UCSD-AML1 (cell line): ENCODE results near the gene DOCK3.
"Not testable (repeated sequence)": the region's sequence is repeated elsewhere in the genome, so short reads cannot be mapped to it uniquely, and the experiment has no call there.

Experiments
- DNase-seq: peaks from one replicate; lab custom pipeline; 2025; ENCODE audit not compliant: unreplicated experiment; lab: John Stamatoyannopoulos, UW

Gene DOCK3

GRCh38 chr3:50790894-50791293 lies 116.2 kb downstream of the DOCK3 start:
- not testable (repeated sequence) for DNase-seq

- DNase-seq, result no peak
These were observed 117.8 kb downstream of the DOCK3 start for GRCh38 chr3:50792568-50792967.

- not testable (repeated sequence) for DNase-seq
These were observed 129.1 kb downstream of the DOCK3 start for GRCh38 chr3:50803805-50804204.

GRCh38 chr3:50804376-50804775 lies 129.6 kb downstream of the DOCK3 start:
- DNase-seq, result not testable (repeated sequence)

GRCh38 chr3:50805321-50805720 lies 130.6 kb downstream of the DOCK3 start:
- DNase-seq, result no peak

GRCh38 chr3:50806031-50806430 lies 131.3 kb downstream of the DOCK3 start:
- DNase-seq, result no peak

- DNase-seq, result no peak
These were observed 132.1 kb downstream of the DOCK3 start for GRCh38 chr3:50806806-50807205.

- no peak for DNase-seq
These were observed 132.5 kb downstream of the DOCK3 start for GRCh38 chr3:50807266-50807665.

- DNase-seq, result no peak
These were observed 137.2 kb downstream of the DOCK3 start for GRCh38 chr3:50811893-50812292.

GRCh38 chr3:50815844-50816243 lies 141.1 kb downstream of the DOCK3 start:
- DNase-seq, result no peak

GRCh38 chr3:50816894-50817293 lies 142.2 kb downstream of the DOCK3 start:
- DNase-seq, result no peak

- no peak for DNase-seq
These were observed 143.2 kb downstream of the DOCK3 start for GRCh38 chr3:50817756-50818529.

- DNase-seq, result no peak
These were observed 145.2 kb downstream of the DOCK3 start for GRCh38 chr3:50819882-50820281.

GRCh38 chr3:50825841-50826240 lies 151.1 kb downstream of the DOCK3 start:
- DNase-seq, result no peak

- DNase-seq, result no peak
These were observed 155.7 kb downstream of the DOCK3 start for GRCh38 chr3:50830451-50830850.

- DNase-seq, result not testable (repeated sequence)
These were observed 156.3 kb downstream of the DOCK3 start for GRCh38 chr3:50831009-50831408.

- DNase-seq, result no peak
These were observed 166.3 kb downstream of the DOCK3 start for GRCh38 chr3:50840983-50841489.

GRCh38 chr3:50848308-50848707 lies 173.6 kb downstream of the DOCK3 start:
- no peak for DNase-seq

GRCh38 chr3:50850639-50851511 lies 176.1 kb downstream of the DOCK3 start:
- DNase-seq, result no peak

GRCh38 chr3:50853936-50854335 lies 179.2 kb downstream of the DOCK3 start:
- no peak for DNase-seq

GRCh38 chr3:50862221-50862620 lies 187.5 kb downstream of the DOCK3 start:
- DNase-seq, result no peak
